Measurements from ENCODE around the gene FARSB. TPM values are rescaled to one million over a fixed set of nuclear protein-coding genes. Genes with fewer than 3 reads are reported as not detected.

The FARSB gene
- polyA plus RNA-seq, 1 donor: 23.8 TPM

DNA sequence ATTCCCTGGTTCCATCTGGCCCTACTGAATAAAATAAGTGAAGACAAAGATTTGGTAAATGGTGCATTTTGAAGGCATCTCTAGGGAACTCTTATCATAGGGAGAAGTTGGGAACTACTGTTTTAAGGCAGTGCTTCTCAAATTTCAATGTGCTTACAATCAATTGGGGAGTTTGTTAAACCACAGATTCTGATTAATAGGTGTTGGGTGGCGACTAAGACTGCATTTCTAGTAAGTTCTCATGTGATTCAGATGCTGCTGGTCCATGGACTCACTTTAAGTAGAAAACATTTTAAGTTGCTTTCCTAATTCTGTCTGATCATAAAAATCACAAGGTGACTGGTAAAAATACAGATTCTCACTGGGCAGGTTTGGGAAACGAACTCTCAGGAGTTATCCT lies 14.6 kb downstream of the FARSB start:
- Histone ChIP-seq H3K9me3 (ENCODE audit: control insufficient read depth, low read depth, low read length) (no peaks in the 10 kb centered on the region), H3K27me3 (ENCODE audit: control insufficient read depth, insufficient read depth, low read length) (no peaks in the 10 kb centered on the region), H3K4me1 (ENCODE audit: control insufficient read depth, insufficient read depth, low read length) (no peaks in the 10 kb centered on the region), H3K36me3 (ENCODE audit: control insufficient read depth, insufficient read depth, low read length) (peaks cover 30% of the 10 kb centered on the region), H3K27ac (ENCODE audit: low read length) (no peak overlapping the region), H3K4me3 (ENCODE audit: low read length) (no peak overlapping the region)
- DNase-seq: no peak
- WGBS (ENCODE audit: insufficient coverage, low lambda C conversion rate): no CpG with 5 or more reads among the region's 2 CpGs

DNA sequence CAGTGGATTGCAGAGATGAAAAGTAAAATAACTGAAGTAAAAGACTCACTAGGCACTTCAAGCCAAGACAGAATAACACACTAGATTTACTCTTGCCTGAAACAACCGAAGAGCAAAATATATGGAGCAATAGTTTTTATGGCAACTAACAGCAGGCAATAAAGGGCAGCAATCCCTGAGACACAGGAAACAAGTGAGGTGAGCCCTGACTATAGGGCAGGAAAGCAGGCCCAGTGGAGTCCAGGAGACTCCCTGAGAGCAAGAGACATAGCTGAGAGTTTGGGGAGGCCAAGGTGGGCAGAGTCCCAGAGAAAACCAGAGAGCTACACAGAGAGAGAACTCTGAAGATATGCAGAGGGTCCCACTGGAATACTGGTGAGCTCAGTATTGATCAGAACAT lies 18.8 kb downstream of the FARSB start:
- no CpG with 5 or more reads among the region's 1 CpG for WGBS (ENCODE audit: insufficient coverage, low lambda C conversion rate)
- DNase-seq: peak; percentile 69 to 81
- Histone ChIP-seq H3K36me3 (ENCODE audit: control insufficient read depth, insufficient read depth, low read length) (peaks cover 29% of the 10 kb centered on the region), H3K9me3 (ENCODE audit: control insufficient read depth, low read depth, low read length) (no peaks in the 10 kb centered on the region), H3K4me3 (ENCODE audit: low read length) (no peak overlapping the region), H3K4me1 (ENCODE audit: control insufficient read depth, insufficient read depth, low read length) (peaks cover 4% of the 10 kb centered on the region), H3K27me3 (ENCODE audit: control insufficient read depth, insufficient read depth, low read length) (no peaks in the 10 kb centered on the region), H3K27ac (ENCODE audit: low read length) (peak overlapping the region; percentile 83)

DNA sequence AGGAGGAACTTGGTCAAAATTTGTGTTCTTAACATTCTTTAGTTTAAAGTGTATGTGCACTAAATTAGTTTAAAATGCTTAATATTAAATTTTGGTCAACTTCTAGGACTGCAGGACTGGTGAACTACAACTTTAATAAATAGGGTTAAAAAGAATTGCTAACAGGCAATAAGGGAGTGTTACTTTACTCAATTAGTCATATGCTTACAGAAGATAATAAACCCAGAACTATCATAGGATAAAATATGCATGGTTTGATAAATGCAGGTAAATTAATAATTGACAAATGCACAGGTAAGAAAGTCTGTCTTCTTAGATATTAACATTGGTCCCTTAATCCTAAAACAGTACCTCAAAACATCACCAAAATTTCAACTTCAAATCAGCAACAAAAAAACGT lies 20.6 kb downstream of the FARSB start:
- DNase-seq: peak in 1 of 2 donors; percentile 20
- Histone ChIP-seq H3K36me3 (ENCODE audit: control insufficient read depth, insufficient read depth, low read length) (peaks cover 31% of the 10 kb centered on the region), H3K27me3 (ENCODE audit: control insufficient read depth, insufficient read depth, low read length) (no peaks in the 10 kb centered on the region), H3K4me3 (ENCODE audit: low read length) (no peak overlapping the region), H3K4me1 (ENCODE audit: control insufficient read depth, insufficient read depth, low read length) (peaks cover 4% of the 10 kb centered on the region), H3K27ac (ENCODE audit: low read length) (peak overlapping the region; percentile 55), H3K9me3 (ENCODE audit: control insufficient read depth, low read depth, low read length) (no peaks in the 10 kb centered on the region)
- 80% methylated on average over 1 of the region's 1 CpG for WGBS (ENCODE audit: insufficient coverage, low lambda C conversion rate)

DNA sequence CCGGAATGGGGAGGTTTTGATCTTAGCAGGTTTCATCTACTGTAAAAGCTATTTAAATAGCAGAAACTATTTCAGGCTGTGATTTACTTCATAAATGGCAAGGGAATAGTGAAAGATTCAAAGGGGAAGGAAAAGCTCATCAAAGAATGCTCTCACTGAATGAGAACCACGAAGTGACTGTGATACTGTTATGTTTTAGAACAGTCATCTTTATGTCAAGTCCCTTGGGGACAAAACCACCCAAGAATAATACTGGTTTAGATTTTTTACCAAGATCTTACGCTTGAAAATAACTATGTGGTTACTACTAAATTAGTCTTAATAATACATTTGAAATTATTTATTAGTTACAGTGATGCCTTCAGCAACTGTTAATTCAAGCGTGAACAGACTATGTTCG lies 28.1 kb downstream of the FARSB start:
- H3K27me3 ChIP-seq (ENCODE audit: control insufficient read depth, insufficient read depth, low read length): no peaks in the 10 kb centered on the region
- H3K4me1 ChIP-seq (ENCODE audit: control insufficient read depth, insufficient read depth, low read length): no peaks in the 10 kb centered on the region
- H3K4me3 ChIP-seq (ENCODE audit: low read length): no peak overlapping the region
- H3K36me3 ChIP-seq (ENCODE audit: control insufficient read depth, insufficient read depth, low read length): peaks cover 58% of the 10 kb centered on the region
- no peak for DNase-seq
- no peak overlapping the region for H3K27ac ChIP-seq (ENCODE audit: low read length)
- WGBS (ENCODE audit: insufficient coverage, low lambda C conversion rate): 94% methylated on average over 3 of the region's 5 CpGs
- no peaks in the 10 kb centered on the region for H3K9me3 ChIP-seq (ENCODE audit: control insufficient read depth, low read depth, low read length)

DNA sequence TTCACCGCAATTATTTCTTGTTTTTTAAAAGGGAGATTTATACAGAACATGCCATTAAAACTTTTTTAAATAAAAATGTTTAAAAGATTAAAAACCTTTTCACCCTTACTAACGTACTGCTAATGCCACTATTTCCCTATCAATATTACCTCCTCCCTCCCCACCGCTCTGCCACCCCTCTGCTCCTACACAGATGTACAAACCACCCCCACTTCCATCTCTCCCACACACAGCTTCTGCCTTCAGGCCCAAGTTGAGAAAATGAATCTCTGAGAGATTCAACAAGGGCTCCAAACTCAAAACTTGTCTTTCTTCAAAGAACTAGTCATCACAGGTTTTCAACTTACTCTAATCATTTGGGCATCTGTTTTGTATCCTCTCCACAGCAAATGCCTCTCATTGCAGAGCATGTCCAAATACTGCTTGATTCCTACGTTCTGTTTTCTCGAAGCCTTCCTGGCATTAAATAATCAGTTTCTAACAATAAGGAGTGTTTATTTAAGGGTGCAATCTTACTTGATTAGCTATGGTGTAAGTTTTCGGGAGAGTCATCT lies 32.1 kb downstream of the FARSB start:
- no peak overlapping the region for H3K4me3 ChIP-seq (ENCODE audit: low read length)
- H3K9me3 ChIP-seq (ENCODE audit: control insufficient read depth, low read depth, low read length): no peaks in the 10 kb centered on the region
- H3K27me3 ChIP-seq (ENCODE audit: control insufficient read depth, insufficient read depth, low read length): no peaks in the 10 kb centered on the region
- H3K36me3 ChIP-seq (ENCODE audit: control insufficient read depth, insufficient read depth, low read length): peaks cover 51% of the 10 kb centered on the region
- WGBS (ENCODE audit: insufficient coverage, low lambda C conversion rate): 91% methylated on average over 5 of the region's 6 CpGs
- DNase-seq: no peak
- H3K27ac ChIP-seq (ENCODE audit: low read length): no peak overlapping the region
- no peaks in the 10 kb centered on the region for H3K4me1 ChIP-seq (ENCODE audit: control insufficient read depth, insufficient read depth, low read length)

- peaks cover 47% of the 10 kb centered on the region for H3K36me3 ChIP-seq (ENCODE audit: control insufficient read depth, insufficient read depth, low read length)
- no peak overlapping the region for H3K4me3 ChIP-seq (ENCODE audit: low read length)
- no peaks in the 10 kb centered on the region for H3K9me3 ChIP-seq (ENCODE audit: control insufficient read depth, low read depth, low read length)
- H3K27ac ChIP-seq (ENCODE audit: low read length): no peak overlapping the region
- H3K27me3 ChIP-seq (ENCODE audit: control insufficient read depth, insufficient read depth, low read length): no peaks in the 10 kb centered on the region
- no peak for DNase-seq
- 100% methylated on average over 1 of the region's 2 CpGs for WGBS (ENCODE audit: insufficient coverage, low lambda C conversion rate)
- no peaks in the 10 kb centered on the region for H3K4me1 ChIP-seq (ENCODE audit: control insufficient read depth, insufficient read depth, low read length)
Observed at GRCh38 chr2:222622910-222623309, 33.0 kb downstream of the FARSB start.

DNA sequence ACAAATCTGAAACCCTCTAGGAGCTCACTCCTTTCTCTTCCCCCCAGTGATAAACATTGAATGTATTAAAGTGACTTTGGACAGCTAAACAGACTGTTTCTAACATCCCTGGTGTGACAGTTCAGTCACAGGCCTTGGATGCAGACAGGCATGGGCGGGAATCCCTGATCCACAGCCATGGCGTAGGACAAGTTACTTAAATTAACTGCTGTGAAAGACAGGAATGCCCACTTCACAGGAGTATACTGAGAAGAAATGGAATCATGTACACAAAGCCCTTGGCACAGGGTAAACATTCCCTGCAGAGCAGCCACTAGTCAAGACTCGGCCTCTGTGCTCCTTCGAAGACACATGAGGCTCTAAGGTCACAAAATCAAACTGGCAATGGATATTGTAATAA lies 34.0 kb downstream of the FARSB start:
- Histone ChIP-seq H3K4me1 (ENCODE audit: control insufficient read depth, insufficient read depth, low read length) (no peaks in the 10 kb centered on the region), H3K9me3 (ENCODE audit: control insufficient read depth, low read depth, low read length) (no peaks in the 10 kb centered on the region), H3K27ac (ENCODE audit: low read length) (no peak overlapping the region), H3K27me3 (ENCODE audit: control insufficient read depth, insufficient read depth, low read length) (no peaks in the 10 kb centered on the region), H3K4me3 (ENCODE audit: low read length) (no peak overlapping the region), H3K36me3 (ENCODE audit: control insufficient read depth, insufficient read depth, low read length) (peaks cover 43% of the 10 kb centered on the region)
- DNase-seq: no peak
- no CpG with 5 or more reads among the region's 4 CpGs for WGBS (ENCODE audit: insufficient coverage, low lambda C conversion rate)

DNA sequence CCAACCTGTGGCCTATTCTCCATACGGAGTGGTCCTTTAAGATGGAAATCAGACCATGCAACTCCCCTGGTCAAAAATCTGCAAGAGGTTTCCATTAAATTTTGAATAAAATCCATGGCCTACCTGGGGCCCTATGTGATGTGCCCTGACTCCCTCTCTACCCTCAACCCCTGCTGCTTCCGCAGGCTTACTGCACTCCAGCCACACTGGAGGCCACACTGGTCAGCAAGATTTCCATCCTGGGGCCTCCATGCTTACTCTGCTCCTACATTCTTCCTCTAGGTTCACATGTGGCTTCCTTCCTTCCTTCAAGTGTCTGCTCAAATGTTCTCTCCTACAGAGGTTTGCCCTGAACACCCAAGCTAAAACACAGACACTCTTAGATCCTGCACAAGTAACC lies 40.6 kb downstream of the FARSB start:
- WGBS (ENCODE audit: insufficient coverage, low lambda C conversion rate): no CpG with 5 or more reads among the region's 2 CpGs
- H3K27ac ChIP-seq (ENCODE audit: low read length): no peak overlapping the region
- peaks cover 39% of the 10 kb centered on the region for H3K36me3 ChIP-seq (ENCODE audit: control insufficient read depth, insufficient read depth, low read length)

DNA sequence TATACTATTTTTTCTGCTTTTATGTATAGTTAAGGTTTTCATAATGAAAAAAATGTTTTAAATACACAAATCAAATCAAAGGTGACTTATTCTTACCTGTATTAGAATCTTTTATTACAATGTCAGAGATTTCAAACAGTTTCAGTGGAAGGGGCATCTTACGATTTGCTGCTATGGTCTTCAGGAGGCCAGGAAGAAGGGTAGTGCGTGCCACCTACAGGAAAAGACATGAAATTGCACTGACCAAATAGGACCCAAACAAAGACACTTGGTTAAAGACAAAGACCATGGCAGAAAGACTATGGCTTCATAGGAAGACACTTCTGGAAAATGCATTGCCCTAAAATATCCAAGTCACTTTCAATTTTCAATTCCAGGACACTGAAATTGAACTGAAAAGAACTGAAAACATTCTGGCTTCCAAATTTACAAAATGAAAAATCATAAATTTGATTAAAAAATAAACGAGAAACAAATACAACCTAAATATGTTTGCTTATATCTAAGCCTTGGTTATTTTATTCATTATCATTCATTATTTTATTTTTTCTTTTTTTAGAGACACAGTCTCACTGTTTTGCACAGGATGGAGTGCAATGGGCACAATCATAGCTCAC lies 42.1 kb downstream of the FARSB start:
- DNase-seq: peak; percentile 12 to 19
- H3K9me3 ChIP-seq (ENCODE audit: control insufficient read depth, low read depth, low read length): no peaks in the 10 kb centered on the region
- no peaks in the 10 kb centered on the region for H3K27me3 ChIP-seq (ENCODE audit: control insufficient read depth, insufficient read depth, low read length)
- H3K27ac ChIP-seq (ENCODE audit: low read length): no peak overlapping the region
- no peaks in the 10 kb centered on the region for H3K4me1 ChIP-seq (ENCODE audit: control insufficient read depth, insufficient read depth, low read length)
- no peak overlapping the region for H3K4me3 ChIP-seq (ENCODE audit: low read length)
- H3K36me3 ChIP-seq (ENCODE audit: control insufficient read depth, insufficient read depth, low read length): peaks cover 42% of the 10 kb centered on the region
- WGBS (ENCODE audit: insufficient coverage, low lambda C conversion rate): 100% methylated on average over 1 of the region's 3 CpGs

More for the DNA sequence above, 40.6 kb downstream of the FARSB start:
- no peak for DNase-seq
- no peak overlapping the region for H3K4me3 ChIP-seq (ENCODE audit: low read length)
- no peaks in the 10 kb centered on the region for H3K27me3 ChIP-seq (ENCODE audit: control insufficient read depth, insufficient read depth, low read length)
- H3K9me3 ChIP-seq (ENCODE audit: control insufficient read depth, low read depth, low read length): no peaks in the 10 kb centered on the region
- no peaks in the 10 kb centered on the region for H3K4me1 ChIP-seq (ENCODE audit: control insufficient read depth, insufficient read depth, low read length)

- Histone ChIP-seq H3K27ac (ENCODE audit: low read length) (no peak overlapping the region), H3K27me3 (ENCODE audit: control insufficient read depth, insufficient read depth, low read length) (no peaks in the 10 kb centered on the region), H3K9me3 (ENCODE audit: control insufficient read depth, low read depth, low read length) (no peaks in the 10 kb centered on the region), H3K36me3 (ENCODE audit: control insufficient read depth, insufficient read depth, low read length) (peaks cover 34% of the 10 kb centered on the region), H3K4me3 (ENCODE audit: low read length) (no peak overlapping the region), H3K4me1 (ENCODE audit: control insufficient read depth, insufficient read depth, low read length) (no peaks in the 10 kb centered on the region)
- no CpG with 5 or more reads among the region's 4 CpGs for WGBS (ENCODE audit: insufficient coverage, low lambda C conversion rate)
- DNase-seq: no peak
Observed at GRCh38 chr2:222611684-222612083, 44.2 kb downstream of the FARSB start.

- no peak for DNase-seq
- Histone ChIP-seq H3K9me3 (ENCODE audit: control insufficient read depth, low read depth, low read length) (no peaks in the 10 kb centered on the region), H3K4me1 (ENCODE audit: control insufficient read depth, insufficient read depth, low read length) (no peaks in the 10 kb centered on the region), H3K4me3 (ENCODE audit: low read length) (no peak overlapping the region), H3K27ac (ENCODE audit: low read length) (no peak overlapping the region), H3K27me3 (ENCODE audit: control insufficient read depth, insufficient read depth, low read length) (no peaks in the 10 kb centered on the region), H3K36me3 (ENCODE audit: control insufficient read depth, insufficient read depth, low read length) (peaks cover 34% of the 10 kb centered on the region)
- WGBS (ENCODE audit: insufficient coverage, low lambda C conversion rate): no CpG with 5 or more reads among the region's 1 CpG
Observed at GRCh38 chr2:222610746-222611145, 45.1 kb downstream of the FARSB start.

Measured in large intestine (tissue), 3 donors.